Endodermal cell (in vitro differentiated cells): ENCODE measurements around the gene ABLIM2. TPM values are rescaled to one million over a fixed set of nuclear protein-coding genes. Genes with fewer than 3 reads are reported as not detected.

Experiments used
- DNase-seq: peaks from one replicate; pipeline ENCODE4 v3.0.0-alpha.2; 2017
- H3K27ac ChIP-seq: 2 replicates; pipeline ENCODE4 v1.5.1; 2013; ENCODE audit warnings: mild to moderate bottlenecking, low read depth, low read length, moderate library complexity
- H3K27me3 ChIP-seq: 2 replicates; pipeline ENCODE4 v1.6.1; 2013; ENCODE audit warnings: mild to moderate bottlenecking, low read length, moderate library complexity; ENCODE audit not compliant: insufficient read depth, control insufficient read depth, poor library complexity, severe bottlenecking
- H3K36me3 ChIP-seq: 2 replicates; pipeline ENCODE4 v1.7.0; 2013; ENCODE audit warnings: mild to moderate bottlenecking, low read length, moderate library complexity; ENCODE audit not compliant: control insufficient read depth, insufficient read depth
- H3K4me1 ChIP-seq: one replicate; pipeline ENCODE4 v1.7.0; 2013; ENCODE audit warnings: low read length; ENCODE audit not compliant: control insufficient read depth, insufficient read depth
- H3K4me3 ChIP-seq: 2 replicates; pipeline ENCODE4 v1.5.1; 2013; ENCODE audit warnings: mild to moderate bottlenecking, low read length, moderate library complexity
- H3K9ac ChIP-seq: 2 replicates; pipeline ENCODE4 v1.6.1; 2013; ENCODE audit warnings: mild to moderate bottlenecking, low read length, moderate library complexity; ENCODE audit not compliant: poor library complexity, severe bottlenecking; ENCODE audit errors: extremely low read depth
- H3K9me3 ChIP-seq: 2 replicates; pipeline ENCODE4 v1.6.1; 2013; ENCODE audit warnings: mild to moderate bottlenecking, low read length, moderate library complexity; ENCODE audit not compliant: control insufficient read depth
- H3K27ac Mint-ChIP-seq: 2 replicates; pipeline ENCODE4 v1.8.0; 2020; ENCODE audit warnings: mixed read lengths
- H3K27me3 Mint-ChIP-seq: 2 replicates; pipeline ENCODE4 v1.8.0; 2021; ENCODE audit warnings: mild to moderate bottlenecking, mixed read lengths; ENCODE audit not compliant: insufficient read depth
- H3K36me3 Mint-ChIP-seq: 2 replicates; pipeline ENCODE4 v1.8.0; 2020; ENCODE audit warnings: low read depth, mixed read lengths
- H3K4me1 Mint-ChIP-seq: 2 replicates; pipeline ENCODE4 v1.8.0; 2020; ENCODE audit warnings: mixed read lengths
- H3K4me3 Mint-ChIP-seq: 2 replicates; pipeline ENCODE4 v1.8.0; 2020; ENCODE audit warnings: mild to moderate bottlenecking, moderate library complexity, mixed read lengths
- H3K9me3 Mint-ChIP-seq: 2 replicates; pipeline ENCODE4 v1.8.0; 2020; ENCODE audit warnings: mild to moderate bottlenecking, mixed read lengths
- WGBS, 2 experiments: methylation state at CpG; one replicate each; pipeline versions ENCODE4 v1.1.5 to v1.1.7; 2013; ENCODE audit warnings: missing lambda C conversion rate in 2 of 2, mixed read lengths in 1 of 2; ENCODE audit not compliant: insufficient coverage in 1 of 2, insufficient read length in 1 of 2; 5-methylcytosine and 5-hydroxymethylcytosine counted together
- total RNA-seq, 2 donors: library from RNA; stranded (reverse); fragmentation: NEBNext Ultra II Directional in 1 of 2; extraction: Animal tissue kit (Norgen Biotek cat#: 25700) in 1 of 2; gene quantifications; 2 replicates in 1 of 2; 3 replicates in 1 of 2; pipeline ENCODE4 v1.2.1, GENCODE V29; 2021
- TF ChIP-seq, protein P1 (sequence below): fragments of 200-600 bp; sonication (generic); conservative IDR thresholded peaks from 2 replicates; pipeline ENCODE4 v1.5.0; 2021; ENCODE audit warnings: antibody characterized with exemption, mild to moderate bottlenecking

ABLIM2 gene
- total RNA-seq, 2 donors from 2014 or later: 0.35 to 1.6 TPM

DNA sequence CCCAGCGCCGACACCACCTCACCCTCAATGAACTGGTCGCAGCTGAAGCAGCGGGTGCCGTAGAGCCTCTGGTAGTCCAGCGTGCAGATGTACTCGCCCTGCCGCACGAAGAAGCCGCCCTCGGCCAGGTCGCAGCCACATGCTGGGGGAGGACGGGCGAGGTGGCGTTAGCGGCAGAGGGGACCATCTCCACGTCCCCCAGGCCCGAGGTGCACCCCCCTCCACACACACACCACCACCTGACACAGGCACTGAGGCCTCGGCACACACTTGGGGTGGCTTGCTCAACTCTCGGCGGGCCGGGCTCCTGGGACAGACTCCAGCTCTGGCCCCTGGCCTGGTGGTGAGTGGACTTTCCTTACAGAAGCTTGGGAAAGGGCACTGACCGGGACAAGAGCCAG lies 61.5 kb downstream of the ABLIM2 start:
- H3K4me3 Mint-ChIP-seq: no peak overlapping the region
- DNase-seq: no peak
- H3K27ac Mint-ChIP-seq: no peak overlapping the region
- H3K4me1 Mint-ChIP-seq: no peaks in the 10 kb centered on the region
- Histone ChIP-seq H3K9ac (no peak overlapping the region), H3K9me3 (peaks cover 26% of the 10 kb centered on the region), H3K4me1 (no peaks in the 10 kb centered on the region), H3K4me3 (no peak overlapping the region), H3K27me3 (no peaks in the 10 kb centered on the region), H3K27ac (no peak overlapping the region), H3K36me3 (no peaks in the 10 kb centered on the region)
- peaks cover 34% of the 10 kb centered on the region for H3K9me3 Mint-ChIP-seq
- H3K36me3 Mint-ChIP-seq: peaks cover 16% of the 10 kb centered on the region
- H3K27me3 Mint-ChIP-seq: no peaks in the 10 kb centered on the region
- WGBS, 2 experiments: 94 to 95% methylated on average over 14 to 23 of the region's 23 CpGs
- TF ChIP-seq, protein P1, sequence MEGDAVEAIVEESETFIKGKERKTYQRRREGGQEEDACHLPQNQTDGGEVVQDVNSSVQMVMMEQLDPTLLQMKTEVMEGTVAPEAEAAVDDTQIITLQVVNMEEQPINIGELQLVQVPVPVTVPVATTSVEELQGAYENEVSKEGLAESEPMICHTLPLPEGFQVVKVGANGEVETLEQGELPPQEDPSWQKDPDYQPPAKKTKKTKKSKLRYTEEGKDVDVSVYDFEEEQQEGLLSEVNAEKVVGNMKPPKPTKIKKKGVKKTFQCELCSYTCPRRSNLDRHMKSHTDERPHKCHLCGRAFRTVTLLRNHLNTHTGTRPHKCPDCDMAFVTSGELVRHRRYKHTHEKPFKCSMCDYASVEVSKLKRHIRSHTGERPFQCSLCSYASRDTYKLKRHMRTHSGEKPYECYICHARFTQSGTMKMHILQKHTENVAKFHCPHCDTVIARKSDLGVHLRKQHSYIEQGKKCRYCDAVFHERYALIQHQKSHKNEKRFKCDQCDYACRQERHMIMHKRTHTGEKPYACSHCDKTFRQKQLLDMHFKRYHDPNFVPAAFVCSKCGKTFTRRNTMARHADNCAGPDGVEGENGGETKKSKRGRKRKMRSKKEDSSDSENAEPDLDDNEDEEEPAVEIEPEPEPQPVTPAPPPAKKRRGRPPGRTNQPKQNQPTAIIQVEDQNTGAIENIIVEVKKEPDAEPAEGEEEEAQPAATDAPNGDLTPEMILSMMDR: no peak

DNA sequence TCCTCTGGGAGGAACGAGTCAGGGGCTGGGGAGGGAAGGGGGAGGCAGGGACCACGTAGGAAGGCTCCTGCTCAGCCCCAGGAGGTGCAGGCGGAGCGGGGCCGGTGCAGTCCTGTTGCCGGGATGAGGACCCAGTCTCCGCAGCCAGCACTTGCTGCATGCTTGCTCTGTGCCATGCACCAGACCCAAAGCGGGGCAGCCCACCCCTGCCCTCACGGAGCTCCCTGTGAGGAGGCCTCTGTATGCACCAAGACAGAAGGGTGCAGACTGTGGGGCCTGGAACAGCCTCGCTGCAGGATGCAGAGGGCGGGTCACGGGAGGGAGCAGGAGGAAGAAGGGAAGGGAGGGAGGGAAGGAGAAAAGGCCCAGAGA lies 61.9 kb downstream of the ABLIM2 start:
- peaks cover 26% of the 10 kb centered on the region for H3K9me3 ChIP-seq
- H3K4me3 ChIP-seq: no peak overlapping the region
- H3K27ac ChIP-seq: no peak overlapping the region
- TF ChIP-seq, protein P1: no peak
- Mint-ChIP-seq H3K4me1 (no peaks in the 10 kb centered on the region), H3K36me3 (peaks cover 16% of the 10 kb centered on the region), H3K4me3 (no peak overlapping the region), H3K9me3 (peaks cover 36% of the 10 kb centered on the region), H3K27ac (no peak overlapping the region), H3K27me3 (no peaks in the 10 kb centered on the region)
- H3K9ac ChIP-seq: no peak overlapping the region
- no peaks in the 10 kb centered on the region for H3K27me3 ChIP-seq
- H3K36me3 ChIP-seq: no peaks in the 10 kb centered on the region
- DNase-seq: no peak
- 70 to 82% methylated on average over 4 to 12 of the region's 12 CpGs for WGBS, 2 experiments
- H3K4me1 ChIP-seq: no peaks in the 10 kb centered on the region

DNA sequence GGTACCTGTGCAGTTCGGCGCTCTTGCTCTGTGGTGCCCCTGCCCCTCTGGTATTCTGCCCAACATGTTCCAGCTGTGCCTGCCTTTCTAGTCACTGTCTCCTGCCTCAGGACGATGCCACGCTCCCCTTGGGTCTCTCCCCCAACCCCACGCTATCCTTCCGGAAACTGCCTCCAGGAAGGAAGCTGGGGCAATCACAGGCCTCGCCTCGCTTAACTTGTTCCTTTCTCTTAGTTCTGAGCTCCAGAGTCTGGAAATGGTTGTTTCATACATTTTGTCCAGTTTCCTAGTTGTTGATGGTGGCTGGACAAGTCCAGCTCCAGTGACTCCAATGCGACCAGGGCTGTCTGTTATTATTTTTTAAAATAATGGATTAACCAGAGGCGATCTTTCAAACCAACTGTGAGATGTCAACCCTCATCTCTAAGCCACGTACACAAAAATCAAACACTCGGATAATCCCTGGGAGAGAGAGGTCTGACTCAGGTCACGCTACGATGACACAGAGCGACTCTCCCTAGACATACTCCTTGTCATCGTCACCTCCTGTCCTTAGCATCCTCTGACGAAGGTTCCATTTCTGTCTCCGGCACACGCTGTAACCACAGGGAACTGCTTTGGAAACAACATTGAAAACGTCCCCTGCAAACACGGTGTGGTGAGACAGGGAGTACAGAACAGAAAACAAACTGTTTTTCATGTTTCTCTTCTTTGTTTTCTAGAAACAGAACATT lies 62.5 kb downstream of the ABLIM2 start:
- Histone ChIP-seq H3K27ac (no peak overlapping the region), H3K27me3 (no peaks in the 10 kb centered on the region), H3K4me3 (no peak overlapping the region), H3K9me3 (peaks cover 26% of the 10 kb centered on the region), H3K9ac (no peak overlapping the region), H3K36me3 (no peaks in the 10 kb centered on the region), H3K4me1 (no peaks in the 10 kb centered on the region)
- TF ChIP-seq, protein P1: no peak
- DNase-seq: no peak
- no peak overlapping the region for H3K27ac Mint-ChIP-seq
- no peaks in the 10 kb centered on the region for H3K27me3 Mint-ChIP-seq
- 90 to 91% methylated on average over 18 to 21 of the region's 21 CpGs for WGBS, 2 experiments
- no peak overlapping the region for H3K4me3 Mint-ChIP-seq
- no peaks in the 10 kb centered on the region for H3K4me1 Mint-ChIP-seq
- peaks cover 36% of the 10 kb centered on the region for H3K9me3 Mint-ChIP-seq
- peaks cover 16% of the 10 kb centered on the region for H3K36me3 Mint-ChIP-seq
